GM20431 (cell line): Measurements from ENCODE around the gene SDK1.
"Not testable (repeated sequence)": the region's sequence is repeated elsewhere in the genome, so short reads cannot be mapped to it uniquely, and the experiment has no call there.

Experiments
- in situ Hi-C: fragments of 300-500 bp; cut with MseI, MboI; formaldehyde crosslinking; loops from one replicate; pipeline ENCODE4 v1.15.0; 2020; ENCODE audit warnings: low sequenced_read_pairs; ENCODE audit not compliant: unreplicated experiment

The SDK1 gene

DNA sequence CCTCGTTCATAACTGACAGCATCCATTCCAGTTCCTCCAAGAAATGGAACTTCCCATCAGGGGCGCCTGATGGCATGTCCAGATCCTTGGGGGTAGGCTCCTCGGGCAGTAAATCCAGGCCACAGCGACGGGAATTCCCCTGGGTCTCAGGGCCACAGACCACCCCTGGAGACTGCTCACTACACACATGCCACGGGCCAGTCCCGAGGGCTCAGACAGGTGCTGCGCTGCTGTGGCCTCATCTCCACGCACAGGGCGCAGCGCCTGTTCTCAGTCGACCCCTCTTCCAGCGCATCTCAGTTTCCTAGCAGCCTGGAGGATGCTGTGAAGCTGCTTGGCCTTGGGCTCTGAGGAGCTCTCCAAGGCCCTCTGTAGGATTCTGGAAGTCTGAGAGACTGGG is 907.5 kb downstream of the SDK1 start:
- in situ Hi-C loops = no loop called here

DNA sequence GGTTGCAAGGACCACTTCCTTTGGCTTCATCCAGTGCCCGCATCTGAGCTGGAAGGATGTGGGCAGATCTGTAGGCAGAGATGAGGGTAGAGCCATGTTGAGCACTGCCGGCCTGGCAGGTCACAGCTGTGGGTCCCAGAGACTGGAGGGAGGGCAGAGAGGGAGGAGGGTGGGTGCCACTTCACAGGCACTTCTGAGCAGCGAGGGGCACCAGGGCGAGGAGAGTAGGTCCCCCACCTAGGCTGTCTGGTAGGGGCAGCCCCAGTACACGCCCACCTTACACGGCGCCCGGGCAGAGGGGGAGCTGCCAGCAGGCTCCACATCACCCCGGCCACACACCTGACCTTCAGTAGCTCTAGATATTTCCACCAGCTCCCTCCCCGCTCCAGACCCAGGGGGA is 908.1 kb downstream of the SDK1 start:
- in situ Hi-C loops = no loop called here

DNA sequence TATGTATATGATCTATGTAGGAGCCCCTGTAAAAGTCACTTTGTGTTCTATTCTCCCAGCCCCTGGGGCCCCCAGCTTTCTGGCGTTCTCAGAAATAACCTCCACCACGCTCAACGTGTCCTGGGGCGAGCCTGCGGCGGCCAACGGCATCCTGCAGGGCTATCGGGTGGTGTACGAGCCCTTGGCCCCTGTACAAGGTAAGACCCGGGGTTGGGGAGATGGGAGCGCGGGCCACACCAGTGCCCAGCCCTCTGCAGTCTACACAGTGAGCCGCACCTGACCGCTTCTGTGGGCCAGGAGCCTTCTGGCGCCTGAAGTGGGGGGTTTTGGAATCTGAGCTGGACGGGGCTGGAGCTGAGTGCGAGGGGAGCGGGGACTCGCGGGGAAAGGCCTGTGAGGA is 908.9 kb downstream of the SDK1 start:
- in situ Hi-C loops = no loop called here

DNA sequence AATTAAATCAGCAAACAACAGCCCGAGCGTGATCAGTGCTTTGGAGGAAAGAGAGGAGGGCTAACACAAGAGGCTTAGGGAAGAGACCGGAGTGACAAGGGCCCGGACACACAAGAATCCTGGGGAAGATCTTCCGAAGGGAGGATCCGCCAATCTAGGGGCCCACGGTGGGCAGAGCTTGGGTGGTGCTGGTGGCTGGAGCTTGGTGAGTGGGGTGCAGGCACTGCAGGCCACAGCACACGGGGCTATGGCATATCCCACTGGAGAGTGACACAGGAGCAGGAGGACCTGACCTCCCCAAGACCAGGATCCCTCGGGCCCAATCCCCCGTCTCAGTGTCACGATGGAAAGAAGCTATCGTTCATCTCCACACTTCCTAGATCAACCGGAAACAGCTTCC is 909.8 kb downstream of the SDK1 start:
- in situ Hi-C loops = no loop called here

DNA sequence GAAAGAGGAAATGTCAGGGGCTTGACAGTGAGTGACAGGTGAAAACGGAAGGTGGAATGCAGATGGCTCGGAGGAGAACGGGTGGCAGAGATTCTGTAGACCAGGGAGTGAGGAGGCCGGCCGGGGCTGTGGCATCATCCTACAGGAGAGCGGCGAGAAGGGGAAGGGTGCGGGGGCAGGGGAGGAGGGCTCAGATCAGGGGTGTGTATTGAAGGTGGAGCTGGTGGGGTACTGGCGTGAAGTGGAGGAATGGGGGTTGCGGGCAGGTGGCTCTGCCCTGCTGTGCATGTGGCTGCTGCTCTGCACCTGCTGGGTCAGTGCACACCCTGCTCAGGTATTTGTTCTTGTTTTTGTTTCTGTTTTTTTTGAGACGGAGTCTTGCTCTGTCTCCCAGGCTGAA is 910.2 kb downstream of the SDK1 start:
- in situ Hi-C loops = no loop called here

DNA sequence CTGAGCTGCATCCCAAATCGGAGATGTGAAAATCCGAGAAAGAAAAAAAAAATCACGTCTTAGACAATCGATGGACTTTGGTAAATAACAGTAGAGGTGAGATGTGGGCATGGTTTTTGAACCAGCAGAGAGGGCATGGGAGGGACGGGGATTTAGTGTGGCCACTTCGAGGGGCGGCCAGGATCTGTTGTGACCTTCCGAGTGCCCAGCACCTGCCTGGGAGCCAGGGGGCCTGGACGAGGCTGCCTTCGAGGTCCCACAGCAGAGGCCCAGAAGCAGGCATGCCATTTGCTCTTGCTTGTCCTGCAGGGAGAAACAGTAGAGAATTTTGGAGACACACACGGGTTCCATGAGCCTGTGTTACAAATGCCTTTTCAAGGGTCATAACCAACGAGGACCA is 911.3 kb downstream of the SDK1 start:
- in situ Hi-C loops = no loop called here

DNA sequence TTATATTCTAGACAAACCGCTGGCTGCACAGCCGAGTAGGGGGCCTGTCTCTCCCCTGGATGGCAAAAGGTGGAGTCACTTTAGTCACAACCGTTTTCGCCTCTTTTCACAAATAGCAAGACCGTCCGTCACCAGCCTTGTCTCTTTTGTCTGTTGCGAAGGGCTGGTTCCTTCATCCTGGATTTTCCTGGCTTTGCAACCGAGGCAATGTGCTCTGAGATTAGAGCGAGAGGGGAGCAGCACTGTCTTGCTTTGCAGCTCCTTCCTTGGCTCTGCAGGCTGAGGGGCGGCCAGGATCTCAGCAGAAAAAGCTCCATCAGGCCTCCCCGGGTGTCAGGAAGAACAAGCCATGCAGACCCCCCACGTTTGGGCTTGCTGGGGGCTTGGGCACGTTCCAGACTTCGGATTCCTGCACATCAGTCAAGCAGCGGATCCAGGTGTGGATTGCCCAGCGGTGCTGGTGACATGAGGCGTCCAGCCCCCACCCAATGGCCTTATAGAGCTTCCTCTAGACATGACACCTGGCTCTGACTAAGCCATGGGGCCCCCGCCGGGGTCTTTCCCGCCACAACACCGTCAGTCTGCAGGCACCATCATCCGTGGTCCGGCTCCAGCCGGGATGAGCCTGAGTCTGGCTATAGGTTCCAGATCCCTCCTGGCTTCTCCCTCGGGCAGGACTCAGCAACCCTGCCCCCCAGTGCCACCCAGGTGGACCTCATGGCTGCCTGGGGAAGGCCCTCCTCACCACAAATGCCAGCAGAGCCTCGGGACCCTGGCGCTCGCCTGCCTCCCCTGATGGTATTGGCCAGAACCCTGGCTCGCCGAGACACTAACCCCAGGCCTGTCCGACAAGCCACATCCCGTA is 913.5 kb downstream of the SDK1 start:
- in situ Hi-C loops = no loop called here

DNA sequence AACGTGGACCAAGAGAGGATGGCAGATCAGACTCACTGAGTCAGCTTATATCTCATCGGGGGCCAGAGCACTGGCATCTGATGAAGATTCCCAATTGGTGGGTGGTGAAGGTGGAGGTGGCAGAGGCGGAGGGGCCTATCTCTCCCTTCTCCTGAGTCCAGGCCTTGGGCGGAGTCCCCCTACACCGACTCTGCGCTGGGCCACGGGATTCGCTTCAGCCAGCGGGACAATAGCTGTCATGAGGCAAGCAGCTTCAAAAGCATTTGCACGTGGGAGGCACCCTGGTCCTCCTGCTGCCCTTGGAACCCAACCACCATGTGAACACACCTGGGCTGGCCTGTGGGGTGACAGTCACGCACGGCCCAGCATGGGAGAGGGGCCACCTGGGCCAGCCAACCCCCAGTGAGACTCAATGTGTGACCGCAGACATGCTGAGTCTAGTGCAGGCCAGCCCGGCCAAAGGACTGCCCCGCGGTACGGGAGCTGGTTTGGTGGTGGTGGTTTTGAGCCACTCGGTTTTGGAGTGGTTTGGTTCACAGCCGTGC is 914.2 kb downstream of the SDK1 start:
- in situ Hi-C loops = no loop called here

DNA sequence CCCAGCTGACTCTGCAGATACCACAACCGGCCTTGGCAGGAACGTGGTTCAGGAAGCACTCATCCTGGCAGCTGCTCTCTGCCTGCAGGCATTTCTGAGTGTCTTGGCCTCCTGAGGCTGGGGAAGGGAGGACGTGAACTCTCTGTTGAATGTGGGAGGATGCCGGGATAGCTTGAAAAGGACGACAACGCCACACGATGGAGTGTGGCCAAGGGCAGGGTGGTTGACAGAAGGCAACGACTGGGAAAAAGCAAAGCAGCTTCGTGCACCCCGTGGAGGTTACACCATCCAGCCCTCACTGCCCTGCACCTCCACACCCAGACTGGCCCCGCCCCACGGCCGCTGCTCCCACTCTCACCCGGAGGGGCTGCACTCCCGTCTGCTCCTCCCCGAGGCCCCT is 915.0 kb downstream of the SDK1 start:
- in situ Hi-C loops = no loop called here

DNA sequence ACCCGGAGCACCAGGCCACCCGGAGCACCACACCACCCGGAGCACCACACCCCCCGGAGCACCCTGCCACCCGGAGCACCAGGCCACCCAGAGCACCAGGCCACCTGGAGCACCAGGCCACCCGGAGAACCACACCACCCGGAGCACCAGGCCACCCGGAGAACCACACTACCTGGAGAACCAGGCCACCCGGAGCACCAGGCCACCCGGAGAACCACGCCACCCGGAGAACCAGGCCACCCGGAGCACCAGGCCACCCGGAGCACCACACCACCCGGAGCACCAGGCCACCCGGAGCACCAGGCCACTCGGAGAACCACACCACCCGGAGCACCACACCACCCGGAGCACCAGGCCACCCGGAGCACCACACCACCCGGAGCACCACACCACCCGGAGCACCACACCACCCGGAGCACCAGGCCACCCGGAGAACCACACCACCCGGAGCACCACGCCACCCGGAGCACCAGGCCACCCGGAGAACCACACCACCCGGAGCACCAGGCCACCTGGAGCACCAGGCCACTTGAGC is 916.1 kb downstream of the SDK1 start:
- in situ Hi-C loops = not testable (repeated sequence)

DNA sequence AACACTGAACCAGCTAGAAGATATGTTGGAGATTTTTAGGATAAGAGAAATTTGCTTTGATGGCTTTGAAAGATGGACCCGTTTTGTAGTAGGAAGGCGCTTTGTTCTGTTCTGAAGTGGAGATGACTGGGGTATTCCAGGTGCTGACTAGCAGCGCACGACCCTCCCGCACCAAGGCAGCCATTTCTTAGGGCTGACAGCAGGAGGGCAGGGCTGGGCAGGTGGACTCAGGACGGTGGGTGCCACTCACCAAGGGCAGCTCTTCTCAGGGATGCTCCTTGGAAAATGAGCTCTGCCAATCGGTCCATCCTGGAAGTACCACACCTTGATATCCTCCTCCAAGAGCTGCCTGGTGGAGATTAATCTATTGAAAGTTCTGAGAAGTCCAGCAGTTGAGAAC is 917.4 kb downstream of the SDK1 start:
- in situ Hi-C loops = no loop called here

DNA sequence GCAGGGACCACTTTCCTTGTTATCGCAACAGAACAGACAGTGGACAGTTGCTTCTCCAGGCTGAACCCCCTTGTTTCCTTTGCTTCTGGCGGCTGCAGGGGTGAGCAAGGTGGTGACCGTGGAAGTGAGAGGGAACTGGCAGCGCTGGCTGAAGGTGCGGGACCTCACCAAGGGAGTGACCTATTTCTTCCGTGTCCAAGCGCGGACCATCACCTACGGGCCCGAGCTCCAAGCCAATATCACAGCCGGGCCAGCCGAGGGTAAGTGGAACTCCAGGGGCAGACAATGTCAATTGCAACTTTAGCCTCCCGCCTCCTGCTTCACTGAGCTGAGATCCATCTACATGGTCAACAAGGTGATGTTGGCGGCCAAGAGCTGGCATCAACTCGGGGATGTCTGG is 919.0 kb downstream of the SDK1 start:
- in situ Hi-C loops = no loop called here

DNA sequence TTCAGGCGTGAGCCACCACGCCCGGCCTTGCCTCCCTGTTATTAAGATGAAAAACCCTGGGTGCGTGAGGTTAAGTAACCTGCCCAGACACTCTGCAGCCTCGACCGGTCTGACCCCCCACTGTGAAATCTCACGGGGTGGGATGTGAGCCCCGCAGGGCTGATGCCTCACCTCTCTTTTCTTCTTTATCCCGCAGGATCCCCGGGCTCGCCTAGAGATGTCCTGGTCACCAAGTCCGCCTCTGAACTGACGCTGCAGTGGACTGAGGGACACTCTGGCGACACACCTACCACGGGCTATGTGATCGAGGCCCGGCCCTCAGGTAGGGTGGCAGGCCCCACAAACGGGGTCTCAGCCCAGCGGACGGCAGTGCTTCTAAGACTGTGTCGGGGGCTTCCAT is 920.0 kb downstream of the SDK1 start:
- in situ Hi-C loops = no loop called here

DNA sequence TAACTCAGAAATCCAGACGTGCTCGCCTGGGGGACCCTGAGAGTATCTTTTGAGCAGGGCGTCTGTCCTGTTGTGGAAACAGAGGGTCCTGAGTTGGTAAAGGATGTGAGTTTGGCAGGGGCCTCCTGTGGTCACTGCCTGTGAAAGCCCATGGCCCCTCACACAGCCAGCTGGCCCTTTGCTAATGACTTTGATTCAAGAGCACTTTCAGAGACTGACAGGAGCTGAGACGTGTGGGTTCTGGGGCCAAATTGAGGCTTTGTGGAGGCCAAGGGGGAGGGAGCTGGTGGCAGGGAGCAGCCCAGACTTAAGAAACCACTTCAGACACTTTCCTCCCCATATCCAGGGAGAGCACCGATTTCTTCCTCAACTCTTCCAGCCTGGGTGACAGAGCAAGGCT is 921.6 kb downstream of the SDK1 start:
- in situ Hi-C loops = no loop called here

DNA sequence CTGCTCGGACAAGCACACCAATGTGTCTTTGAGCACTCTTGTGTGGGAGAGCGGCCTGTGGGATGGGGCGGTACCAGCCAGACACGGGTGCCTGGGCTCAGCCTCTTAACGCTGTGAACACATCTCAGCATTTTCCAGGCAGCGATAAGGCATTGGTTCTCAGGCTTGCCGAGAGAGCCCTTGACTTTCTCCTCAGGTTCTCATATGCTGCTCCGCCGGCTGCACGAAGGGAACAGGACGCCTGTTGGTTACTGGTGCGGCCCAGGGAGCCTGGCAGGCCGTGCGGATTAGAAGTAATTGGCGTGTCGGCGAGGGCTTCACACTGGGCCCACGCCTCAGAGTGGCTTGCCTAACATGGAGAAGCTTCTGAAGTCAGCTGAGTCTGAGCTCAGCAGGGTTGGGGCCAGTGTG is 924.3 kb downstream of the SDK1 start:
- in situ Hi-C loops = loop anchor here (25.0 kb wide), 1 partner anchor 112 kb away; no protein-coding TSS in a partner anchor

DNA sequence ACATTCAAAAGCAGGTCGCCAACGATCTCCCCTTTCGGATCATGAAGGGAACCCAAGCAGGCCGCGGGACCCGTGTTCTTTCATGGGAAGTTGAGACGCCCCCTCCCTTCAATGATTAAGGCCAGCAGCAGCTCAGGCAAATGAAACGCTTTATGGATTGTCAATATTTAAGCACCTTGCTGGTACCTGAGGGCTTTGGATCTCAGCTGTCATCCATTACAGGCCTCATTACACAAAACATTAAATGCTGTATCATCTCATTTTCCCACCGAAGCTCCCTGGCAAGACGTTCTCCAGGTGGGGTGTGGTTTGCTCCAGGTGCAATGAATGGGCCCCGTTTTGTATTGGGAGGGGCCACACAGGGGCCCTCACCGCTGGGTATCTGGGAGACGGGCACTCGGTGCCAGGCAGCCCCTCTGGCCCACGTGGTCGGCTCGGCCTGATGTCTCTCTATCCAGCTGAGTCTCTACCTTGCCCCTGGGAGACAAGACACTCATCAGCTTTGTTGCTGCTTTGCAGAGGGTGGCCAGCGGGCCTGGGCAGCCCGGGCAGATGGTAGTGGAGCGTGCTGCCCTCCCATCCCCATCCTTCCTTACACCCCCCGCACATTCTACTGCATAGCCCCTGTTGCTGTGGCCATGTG is 925.0 kb downstream of the SDK1 start:
- in situ Hi-C loops = loop anchor here (25.0 kb wide), 1 partner anchor 111 kb away; no protein-coding TSS in a partner anchor

DNA sequence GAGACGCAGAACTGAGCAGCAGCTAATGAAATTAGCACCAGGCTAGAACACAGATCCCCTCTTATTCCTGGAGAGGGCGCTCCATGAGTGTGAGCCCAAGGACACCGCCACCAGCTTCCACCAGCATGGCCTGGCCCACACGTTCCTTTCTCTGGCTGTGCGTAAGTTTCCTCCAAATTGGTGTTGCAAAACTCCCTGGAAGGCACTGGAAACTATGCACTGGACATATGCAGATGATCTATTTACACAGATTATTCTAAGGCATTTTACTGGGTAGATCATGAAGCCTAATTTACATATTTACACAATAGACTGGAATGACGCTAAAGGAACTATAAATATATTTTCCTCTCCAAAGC is 925.5 kb downstream of the SDK1 start:
- in situ Hi-C loops = loop anchor here (25.0 kb wide), 1 partner anchor 111 kb away; no protein-coding TSS in a partner anchor

DNA sequence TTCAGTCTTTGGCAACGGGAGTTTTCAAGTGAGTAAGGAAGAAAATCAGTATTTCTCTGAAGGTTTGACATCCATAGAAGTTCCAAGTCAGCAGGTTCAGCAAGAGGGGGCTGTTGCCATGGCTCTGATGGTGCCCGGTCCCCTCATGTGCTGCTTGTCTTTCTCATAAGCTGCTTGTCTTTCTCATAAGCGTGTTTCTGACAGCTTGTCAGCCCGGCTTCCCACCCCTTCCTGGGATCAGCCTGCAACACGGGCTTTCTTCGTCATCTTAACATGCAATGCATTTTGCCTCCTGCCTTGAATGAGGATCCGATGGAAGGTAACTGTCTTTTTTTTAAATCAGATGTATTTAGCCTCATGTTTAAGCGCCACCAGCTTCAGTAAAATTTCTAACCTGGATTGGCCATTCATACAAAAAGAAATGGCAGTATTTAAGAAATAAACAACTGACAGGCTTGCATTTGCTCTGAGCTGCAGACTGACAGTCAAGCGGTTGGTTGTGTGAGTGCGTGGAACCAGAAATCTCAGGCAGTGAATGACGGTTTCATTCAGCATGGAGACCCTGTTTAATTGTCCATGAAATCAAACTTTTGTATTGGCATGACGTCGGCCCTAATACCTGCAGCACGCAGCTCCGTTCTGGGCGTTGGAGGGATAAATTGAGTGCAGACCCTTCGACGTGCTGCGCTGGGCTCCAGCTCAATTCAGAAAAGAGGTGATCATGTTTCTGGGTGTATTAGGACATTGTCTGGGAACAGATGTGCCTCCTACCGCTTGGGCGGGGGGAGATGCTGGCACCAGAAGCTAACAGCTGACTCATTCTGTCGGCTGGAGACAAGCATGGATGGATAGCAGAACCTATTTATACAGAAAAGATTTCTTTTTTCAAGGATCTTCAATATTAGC is 926.3 kb downstream of the SDK1 start:
- in situ Hi-C loops = loop anchor here (25.0 kb wide), 1 partner anchor 110 kb away; no protein-coding TSS in a partner anchor

DNA sequence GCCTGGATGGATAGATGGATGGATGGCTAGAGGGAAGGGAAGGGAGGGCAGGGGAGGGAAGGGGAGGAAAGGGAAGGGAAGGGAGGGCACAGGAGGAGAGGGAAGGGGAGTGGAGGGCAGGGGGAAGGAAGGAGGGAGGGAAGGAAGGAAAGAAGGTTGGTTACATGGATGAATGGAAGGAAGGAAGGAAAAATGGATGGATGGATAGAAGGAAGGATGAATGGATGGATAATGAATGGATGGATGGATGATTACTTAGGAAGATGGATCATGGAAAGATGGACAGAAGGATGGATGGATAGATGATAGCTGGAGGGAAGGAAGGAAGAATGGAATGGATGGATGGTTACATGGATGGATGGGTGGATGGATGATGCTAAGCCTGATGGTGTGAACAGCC is 929.3 kb downstream of the SDK1 start:
- in situ Hi-C loops = loop anchor here (25.0 kb wide), 1 partner anchor 107 kb away; no protein-coding TSS in a partner anchor

DNA sequence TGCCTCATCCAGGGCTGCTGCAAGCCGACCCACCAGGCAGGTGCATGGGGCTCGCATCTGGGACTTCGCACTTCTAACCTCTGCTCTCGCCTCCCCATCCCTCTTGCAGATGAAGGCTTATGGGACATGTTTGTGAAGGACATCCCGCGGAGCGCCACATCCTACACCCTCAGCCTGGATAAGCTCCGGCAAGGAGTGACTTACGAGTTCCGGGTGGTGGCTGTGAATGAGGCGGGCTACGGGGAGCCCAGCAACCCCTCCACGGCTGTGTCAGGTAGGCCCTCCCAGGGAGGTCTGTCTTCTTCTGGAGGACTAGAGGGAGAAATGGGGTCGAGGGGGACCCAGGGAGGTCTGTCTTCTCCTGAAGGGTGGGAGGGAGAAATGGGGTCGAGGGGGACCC is 932.1 kb downstream of the SDK1 start:
- in situ Hi-C loops = loop anchor here (25.0 kb wide), 1 partner anchor 104 kb away; no protein-coding TSS in a partner anchor
